Mesenchymal stem cell (in vitro differentiated cells and primary cell): ENCODE measurements around the gene GGT6.

Experiments used
- DNase-seq: peaks from one replicate; pipeline ENCODE4 v3.0.0-alpha.2; 2013
- H2AFZ ChIP-seq: one replicate; pipeline ENCODE4 v1.6.1; 2013; ENCODE audit warnings: low read depth, mild to moderate bottlenecking, control low read depth, inconsistent platforms, low read length, moderate library complexity
- H2AK5ac ChIP-seq: 2 replicates; pipeline ENCODE4 v1.6.1; 2013; ENCODE audit warnings: low read length, moderate library complexity, mild to moderate bottlenecking, inconsistent platforms; ENCODE audit not compliant: severe bottlenecking
- H2BK120ac ChIP-seq: one replicate; pipeline ENCODE4 v1.6.1; 2013; ENCODE audit warnings: low read depth, mild to moderate bottlenecking, inconsistent platforms, low read length, moderate library complexity
- H2BK12ac ChIP-seq, 2 experiments: one replicate each; pipeline ENCODE4 v1.6.1; 2013; ENCODE audit warnings: inconsistent platforms in 2 of 2, low read length in 2 of 2, mild to moderate bottlenecking in 2 of 2, moderate library complexity in 2 of 2, control low read depth in 1 of 2
- H2BK15ac ChIP-seq: one replicate; pipeline ENCODE4 v1.6.1; 2013; ENCODE audit warnings: mild to moderate bottlenecking, low read depth, inconsistent platforms; ENCODE audit not compliant: poor library complexity, severe bottlenecking
- H2BK5ac ChIP-seq: 2 replicates; pipeline ENCODE4 v1.6.1; 2013; ENCODE audit warnings: low read depth, mild to moderate bottlenecking, low read length, control low read depth, inconsistent platforms; ENCODE audit not compliant: poor library complexity, severe bottlenecking
- H3K14ac ChIP-seq, 2 experiments: one replicate each; pipeline ENCODE4 v1.6.1; 2013; ENCODE audit warnings: inconsistent platforms in 2 of 2, low read length in 2 of 2, control low read depth in 1 of 2, mild to moderate bottlenecking in 1 of 2, moderate library complexity in 1 of 2
- H3K18ac ChIP-seq, 2 experiments: one replicate each; pipeline ENCODE4 v1.6.1; 2013; ENCODE audit warnings: inconsistent platforms in 2 of 2, low read length in 2 of 2, control low read depth in 1 of 2, low read depth in 1 of 2, mild to moderate bottlenecking in 1 of 2
- H3K23ac ChIP-seq, 2 experiments: one replicate each; pipeline ENCODE4 v1.6.1; 2013; ENCODE audit warnings: inconsistent platforms in 2 of 2, low read length in 2 of 2, mild to moderate bottlenecking in 2 of 2, moderate library complexity in 2 of 2, control low read depth in 1 of 2
- H3K27ac ChIP-seq: 2 replicates; pipeline ENCODE4 v1.5.1; 2013; ENCODE audit warnings: mild to moderate bottlenecking, moderate library complexity, low read length, control low read depth, inconsistent platforms; ENCODE audit not compliant: poor library complexity, severe bottlenecking
- H3K27me3 ChIP-seq, 2 experiments: 2 replicates each; pipeline versions ENCODE4 v1.6.1 to v1.7.0; 2013; ENCODE audit warnings: low read length in 2 of 2, mild to moderate bottlenecking in 2 of 2, moderate library complexity in 2 of 2, control low read depth in 1 of 2, inconsistent platforms in 1 of 2; ENCODE audit not compliant: control insufficient read depth in 1 of 2, insufficient read depth in 1 of 2
- H3K36me3 ChIP-seq, 2 experiments: 2 replicates each; pipeline versions ENCODE4 v1.6.1 to v1.7.0; 2013; ENCODE audit warnings: low read length in 2 of 2, control low read depth in 1 of 2, inconsistent platforms in 1 of 2, low read depth in 1 of 2, mild to moderate bottlenecking in 1 of 2; ENCODE audit not compliant: insufficient read depth in 2 of 2, control insufficient read depth in 1 of 2
- H3K4ac ChIP-seq, 2 experiments: one replicate each; pipeline ENCODE4 v1.6.1; 2013; ENCODE audit warnings: inconsistent platforms in 2 of 2, low read length in 2 of 2, mild to moderate bottlenecking in 2 of 2, moderate library complexity in 2 of 2, control low read depth in 1 of 2, low read depth in 1 of 2
- H3K4me1 ChIP-seq: 2 replicates; pipeline ENCODE4 v1.6.1; 2013; ENCODE audit warnings: low read depth, low read length, control low read depth; ENCODE audit not compliant: control insufficient read depth, insufficient read depth
- H3K4me2 ChIP-seq: 2 replicates; pipeline ENCODE4 v1.6.1; 2013; ENCODE audit warnings: low read length, mild to moderate bottlenecking, inconsistent platforms; ENCODE audit not compliant: poor library complexity, severe bottlenecking
- H3K4me3 ChIP-seq, 2 experiments: 2 replicates each; pipeline versions ENCODE4 v1.5.1 to v1.7.0; 2013; ENCODE audit warnings: low read length in 2 of 2, mild to moderate bottlenecking in 2 of 2, control low read depth in 1 of 2, low read depth in 1 of 2; ENCODE audit not compliant: insufficient read depth in 1 of 2
- H3K79me1 ChIP-seq: replicated peaks from 2 replicates; pipeline ENCODE4 v1.6.1; 2013; ENCODE audit warnings: mild to moderate bottlenecking, control low read depth, low read length, inconsistent platforms; ENCODE audit not compliant: poor library complexity, severe bottlenecking
- H3K9ac ChIP-seq: 2 replicates; pipeline ENCODE4 v1.7.0; 2013; ENCODE audit warnings: mild to moderate bottlenecking, low read length, moderate library complexity
- H3K9me3 ChIP-seq: 2 replicates; pipeline ENCODE4 v1.7.0; 2013; ENCODE audit warnings: mild to moderate bottlenecking, low read length; ENCODE audit not compliant: control insufficient read depth
- H4K8ac ChIP-seq: one replicate; pipeline ENCODE4 v1.6.1; 2013; ENCODE audit warnings: inconsistent platforms, mild to moderate bottlenecking, low read length, moderate library complexity
- H4K91ac ChIP-seq: one replicate; pipeline ENCODE4 v1.6.1; 2013; ENCODE audit warnings: mild to moderate bottlenecking, low read length, inconsistent platforms
- WGBS: methylation state at CpG from one replicate; pipeline ENCODE4 v1.1.7; 2013; ENCODE audit warnings: mixed read lengths; 5-methylcytosine and 5-hydroxymethylcytosine counted together

Gene GGT6

GRCh38 chr17:4508207-4508606 is 52.2 kb downstream of the GGT6 start:
- H3K9ac ChIP-seq, result no peak overlapping the region
- whole genome bisulfite sequencing, result 94% methylated on average over 3 of the region's 3 CpGs
- no peak overlapping the region for H4K91ac ChIP-seq

GRCh38 chr17:4507361-4508111 is 52.8 kb downstream of the GGT6 start:
- H4K8ac ChIP-seq, result no peak overlapping the region
- 84% methylated on average over 8 of the region's 8 CpGs for WGBS
- no peak overlapping the region for H3K14ac ChIP-seq

More at GRCh38 chr17:4508207-4508606, 52.2 kb downstream of the GGT6 start:
- H2AK5ac ChIP-seq, result no peak overlapping the region
- no peak overlapping the region for H4K8ac ChIP-seq
- no peak overlapping the region for H2BK120ac ChIP-seq
- no peak overlapping the region for H3K23ac ChIP-seq
- H2BK15ac ChIP-seq, result no peak overlapping the region
- peaks cover 2% of the 10 kb centered on the region for H3K79me1 ChIP-seq
- H3K4me2 ChIP-seq, result no peak overlapping the region
- no peak overlapping the region for H3K4me3 ChIP-seq
- H3K4ac ChIP-seq, result no peak overlapping the region
- H2BK5ac ChIP-seq, result no peak overlapping the region
- H2BK12ac ChIP-seq, result no peak overlapping the region
- no peak overlapping the region for H3K27ac ChIP-seq
- H3K18ac ChIP-seq, result no peak overlapping the region
- no peaks in the 10 kb centered on the region for H3K9me3 ChIP-seq
- H2AFZ ChIP-seq, result no peak overlapping the region
- H3K27me3 ChIP-seq, result peaks cover 36 to 72% of the 10 kb centered on the region in 2 experiments
- peaks cover 11% of the 10 kb centered on the region for H3K4me1 ChIP-seq
- H3K14ac ChIP-seq, result no peak overlapping the region
- peaks cover 0 to 31% of the 10 kb centered on the region in 2 experiments for H3K36me3 ChIP-seq
- no peak for DNase-seq

More at GRCh38 chr17:4507361-4508111, 52.8 kb downstream of the GGT6 start:
- H3K4me1 ChIP-seq, result peaks cover 10% of the 10 kb centered on the region
- H3K4me2 ChIP-seq, result no peak overlapping the region
- H3K9me3 ChIP-seq, result no peaks in the 10 kb centered on the region
- DNase-seq, result no peak
- H2BK5ac ChIP-seq, result no peak overlapping the region
- no peak overlapping the region for H2BK120ac ChIP-seq
- H3K27me3 ChIP-seq, result peaks cover 41 to 78% of the 10 kb centered on the region in 2 experiments
- peaks cover 2% of the 10 kb centered on the region for H3K79me1 ChIP-seq
- no peak overlapping the region for H2BK15ac ChIP-seq
- no peak overlapping the region for H2BK12ac ChIP-seq
- H3K36me3 ChIP-seq, result peaks cover 0 to 34% of the 10 kb centered on the region in 2 experiments
- H3K4me3 ChIP-seq, result no peak overlapping the region
- no peak overlapping the region for H3K23ac ChIP-seq
- no peak overlapping the region for H3K18ac ChIP-seq
- no peak overlapping the region for H2AFZ ChIP-seq
- no peak overlapping the region for H3K27ac ChIP-seq
- H3K9ac ChIP-seq, result no peak overlapping the region
- H3K4ac ChIP-seq, result no peak overlapping the region
- H4K91ac ChIP-seq, result no peak overlapping the region
- H2AK5ac ChIP-seq, result no peak overlapping the region
